Activated CD8-positive, alpha-beta memory T cell treated with anti-CD3 and anti-CD28 coated beads for 4 hours (primary cell): Measurements from ENCODE around the gene GPR25.

Experiments used
- DNase-seq, 2 donors: peaks; one replicate each; pipeline ENCODE4 v3.0.0-alpha.2; 2020; ENCODE audit warnings: low read depth in 2 of 2

The GPR25 gene, protein sequence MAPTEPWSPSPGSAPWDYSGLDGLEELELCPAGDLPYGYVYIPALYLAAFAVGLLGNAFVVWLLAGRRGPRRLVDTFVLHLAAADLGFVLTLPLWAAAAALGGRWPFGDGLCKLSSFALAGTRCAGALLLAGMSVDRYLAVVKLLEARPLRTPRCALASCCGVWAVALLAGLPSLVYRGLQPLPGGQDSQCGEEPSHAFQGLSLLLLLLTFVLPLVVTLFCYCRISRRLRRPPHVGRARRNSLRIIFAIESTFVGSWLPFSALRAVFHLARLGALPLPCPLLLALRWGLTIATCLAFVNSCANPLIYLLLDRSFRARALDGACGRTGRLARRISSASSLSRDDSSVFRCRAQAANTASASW

DNA sequence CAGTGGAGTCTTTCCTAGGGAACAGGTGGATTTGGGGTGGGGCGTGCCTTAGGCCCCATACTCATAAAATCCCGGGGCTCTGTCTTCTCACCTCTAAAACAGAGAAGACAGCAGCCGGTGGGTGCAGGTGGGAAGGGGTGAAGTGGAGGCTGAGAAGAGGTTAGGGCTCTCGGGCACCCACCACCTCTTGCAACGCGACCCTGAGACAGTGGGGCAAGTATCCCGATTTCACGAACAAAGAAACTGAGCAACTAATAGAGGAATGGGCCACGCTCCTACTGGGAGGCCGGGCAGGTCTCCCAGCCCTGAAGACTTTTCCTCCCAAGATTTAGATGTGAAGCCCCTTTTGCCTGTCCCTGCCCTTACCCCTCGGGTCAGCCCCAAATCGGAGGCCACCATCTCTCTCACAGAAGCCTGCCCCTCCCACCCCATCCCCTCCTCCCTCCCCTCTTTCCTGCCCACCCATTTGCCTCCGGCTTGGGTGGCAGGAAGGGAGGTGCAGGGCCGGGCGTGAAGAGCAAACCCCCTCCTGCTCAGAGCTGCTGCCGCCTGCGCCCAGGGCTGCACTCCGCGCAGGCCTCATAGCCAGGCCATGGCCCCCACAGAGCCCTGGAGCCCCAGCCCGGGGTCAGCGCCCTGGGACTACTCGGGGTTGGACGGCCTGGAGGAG, at the start of gene GPR25:
Gene GPR25 (plus strand): TSS at position 536 of the 670 bp plus-strand sequence. CDS start 57 bp downstream, at position 593.
- no peak for DNase-seq

DNA sequence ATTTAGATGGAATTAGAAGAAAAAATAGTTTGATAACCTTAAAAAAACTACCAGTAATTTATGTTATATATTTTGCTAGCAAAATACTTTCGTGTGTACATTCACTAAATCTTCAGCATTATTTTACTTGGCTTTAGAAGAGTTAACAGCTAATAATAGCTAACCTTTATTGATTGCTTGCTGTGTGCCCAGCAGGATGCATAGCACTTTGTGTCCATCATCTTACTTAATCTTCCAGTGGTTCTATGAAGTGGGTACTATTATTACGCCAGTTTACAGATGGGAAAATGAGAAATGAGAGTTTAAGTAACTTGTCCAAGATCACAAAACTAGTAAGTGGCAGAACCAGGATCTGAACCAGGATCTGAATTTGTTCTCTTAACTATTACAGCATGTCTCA, 41.7 kb upstream of the GPR25 start:
- no peak for DNase-seq

DNA sequence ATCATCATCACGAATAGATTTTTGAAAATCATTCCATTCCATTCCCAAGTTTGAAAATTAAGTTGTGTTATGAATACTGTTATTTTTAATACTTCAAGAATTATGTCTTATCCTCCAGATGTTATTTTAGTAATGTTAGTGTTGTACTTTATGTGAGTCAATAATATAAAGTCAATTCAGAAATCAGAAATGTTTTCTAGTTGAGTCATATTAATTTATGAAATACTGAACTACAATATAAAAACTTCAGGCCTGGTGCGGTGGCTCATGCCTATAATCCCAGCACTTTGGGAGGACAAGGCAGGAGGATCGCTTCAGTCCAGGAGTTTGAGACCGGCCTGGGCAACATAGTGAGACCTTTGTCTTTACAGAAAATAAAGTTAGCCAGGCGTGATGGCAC, 38.4 kb upstream of the GPR25 start:
- no peak for DNase-seq

DNA sequence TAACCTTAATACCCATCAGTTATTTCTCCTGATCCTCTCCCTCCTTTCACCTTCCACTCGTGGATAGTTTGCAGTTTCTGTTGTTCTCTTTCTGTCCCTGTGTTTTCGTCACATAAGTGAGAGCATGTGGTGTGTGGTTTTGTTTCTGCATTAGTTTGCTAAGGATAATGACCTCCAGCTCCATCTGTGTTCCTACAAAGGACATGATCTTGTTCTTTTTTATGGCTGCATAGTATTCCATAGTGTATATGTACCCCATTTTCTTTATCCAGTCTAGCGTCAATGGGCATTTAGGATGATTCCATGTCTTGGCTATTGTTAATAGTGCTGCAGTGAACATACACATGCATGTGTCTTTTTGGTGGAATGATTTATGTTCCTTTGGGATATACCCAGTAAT, 36.6 kb upstream of the GPR25 start:
- no peak for DNase-seq

DNA sequence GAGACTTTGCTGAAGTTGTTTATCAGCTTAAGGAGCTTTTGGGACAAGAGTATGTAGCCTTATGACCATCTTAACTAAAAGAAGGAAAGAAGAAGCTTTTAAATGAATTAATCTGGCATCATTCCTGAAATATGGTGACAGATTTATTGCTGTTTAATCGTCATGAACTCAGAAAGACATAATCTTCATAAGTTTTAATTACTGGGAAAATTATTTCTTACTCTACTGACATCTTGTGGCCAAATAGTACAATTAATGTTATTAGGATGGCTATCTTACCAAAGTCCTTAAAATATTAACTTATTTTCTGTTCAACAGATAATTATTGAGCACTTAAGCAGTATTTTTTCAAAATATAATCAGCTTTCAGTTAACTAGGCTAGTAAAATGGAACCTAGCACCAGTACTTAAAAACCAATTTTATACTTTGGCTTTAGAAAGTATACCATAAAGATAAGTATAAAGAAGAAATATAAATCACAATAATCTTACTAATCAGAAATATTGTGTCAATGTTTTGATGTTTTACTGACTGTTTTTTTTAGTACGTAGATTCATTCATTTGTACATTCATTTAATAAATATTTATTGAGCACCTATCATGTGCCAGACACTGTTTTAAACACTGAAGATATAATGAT, 34.7 kb upstream of the GPR25 start:
- no peak for DNase-seq

DNA sequence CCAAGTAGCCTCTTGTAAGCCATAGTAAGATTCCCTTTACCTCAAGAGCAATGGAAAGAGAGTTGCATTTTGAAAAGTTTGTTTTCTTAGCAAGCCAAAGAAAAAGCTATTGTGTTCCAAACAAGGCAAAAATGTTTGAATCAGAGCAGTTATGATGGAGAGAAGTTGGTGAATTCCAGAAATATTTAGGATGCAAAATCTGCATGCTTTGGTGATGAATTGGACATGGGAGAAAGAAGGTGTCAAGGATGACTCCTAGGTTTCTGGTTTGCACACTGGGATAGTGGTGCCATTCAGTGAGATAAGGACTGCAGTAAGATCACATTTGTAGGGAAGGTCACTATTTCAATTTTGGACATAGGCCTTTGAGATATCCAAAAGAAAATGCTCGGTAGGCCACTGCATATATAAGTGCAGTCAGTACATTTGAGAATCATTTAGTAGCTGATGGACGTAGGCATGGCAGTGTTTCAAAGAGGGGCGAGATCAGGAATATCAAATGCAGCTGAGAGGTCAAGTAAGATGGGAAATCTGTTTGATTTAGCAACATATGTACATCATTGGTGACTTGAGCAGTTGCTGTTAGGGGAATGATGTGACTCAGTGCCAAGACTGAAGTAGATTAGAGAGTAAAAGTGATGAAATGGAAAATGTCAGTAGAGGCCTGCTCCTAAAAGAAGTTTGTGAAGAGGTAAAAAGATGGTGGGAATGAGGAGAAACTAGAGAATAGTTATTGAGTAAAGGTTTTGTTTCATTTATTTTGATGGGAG, 33.9 kb upstream of the GPR25 start:
- no peak for DNase-seq

DNA sequence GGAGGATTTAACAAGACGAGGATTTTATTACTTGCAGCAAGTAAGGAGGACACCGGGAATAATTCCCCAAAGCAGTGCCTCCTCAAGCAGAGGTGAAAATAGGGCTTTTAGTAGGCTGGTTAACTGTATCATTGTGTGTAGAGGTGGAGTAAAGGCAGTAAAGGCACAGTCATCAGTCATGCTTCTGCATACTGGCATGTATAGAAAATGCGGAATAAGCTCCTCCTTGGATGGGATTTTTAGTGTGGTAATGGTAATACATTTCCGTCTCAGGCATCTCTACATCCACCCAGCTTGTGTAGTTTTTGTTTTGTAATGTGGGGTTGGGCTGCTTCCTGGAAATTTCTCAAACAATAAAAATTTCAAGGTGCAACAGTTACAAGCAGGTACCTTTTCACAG, 27.4 kb upstream of the GPR25 start:
- DNase-seq: no peak

DNA sequence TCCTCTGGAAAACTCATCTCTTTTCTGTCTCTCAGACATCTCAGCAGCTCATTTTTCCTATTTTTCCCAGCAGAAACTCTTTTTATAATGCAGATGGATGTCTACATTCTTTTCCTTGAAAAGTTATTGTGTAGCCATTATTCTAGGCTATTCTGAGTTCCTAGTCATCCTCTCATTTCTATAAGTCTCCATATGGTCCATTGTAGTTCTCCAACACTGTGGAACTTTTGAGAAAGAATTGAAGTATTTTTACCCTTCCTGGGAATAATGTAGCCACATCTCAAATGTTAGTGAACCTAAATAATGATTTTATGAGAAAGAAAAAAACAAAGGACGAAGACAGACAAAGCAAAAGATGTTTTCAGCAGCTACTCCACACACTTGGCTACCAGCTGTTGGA, 26.4 kb upstream of the GPR25 start:
- DNase-seq: no peak

DNA sequence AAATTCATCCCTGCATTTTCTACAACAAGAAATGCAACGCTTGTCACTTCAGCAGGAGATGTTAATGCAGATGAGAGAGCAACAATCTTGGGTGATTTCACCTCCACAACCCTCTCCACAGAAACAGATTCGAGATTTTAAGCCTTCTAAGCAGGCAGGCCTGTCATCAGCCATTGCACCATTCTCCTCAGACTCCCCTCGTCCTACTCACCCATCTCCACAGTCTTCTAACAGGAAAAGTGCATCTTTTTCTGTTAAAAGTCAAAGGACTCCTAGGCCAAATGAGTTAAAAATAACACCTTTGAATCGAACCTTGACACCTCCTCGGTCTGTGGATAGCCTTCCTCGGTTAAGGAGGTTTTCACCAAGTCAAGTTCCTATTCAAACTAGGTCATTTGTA, 23.4 kb upstream of the GPR25 start:
- DNase-seq: no peak

DNA sequence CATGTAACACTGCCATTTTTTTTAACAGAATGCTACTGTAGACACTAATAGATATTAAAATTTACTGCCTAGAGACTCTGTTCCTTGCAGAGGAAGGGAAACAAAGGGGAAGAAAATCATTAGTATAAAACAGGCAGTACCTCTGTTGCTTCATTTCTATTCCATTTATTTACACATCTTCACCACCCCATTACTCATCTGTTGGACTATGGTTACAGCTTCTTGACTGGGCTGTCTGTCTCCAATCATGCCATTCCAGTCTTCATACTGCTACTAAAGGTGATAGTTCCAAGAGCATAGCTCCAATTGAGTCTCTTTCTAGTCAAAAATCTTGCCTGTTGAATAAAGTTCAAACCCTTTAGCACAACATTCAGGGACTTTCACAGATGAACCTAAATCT, 22.2 kb upstream of the GPR25 start:
- no peak for DNase-seq

DNA sequence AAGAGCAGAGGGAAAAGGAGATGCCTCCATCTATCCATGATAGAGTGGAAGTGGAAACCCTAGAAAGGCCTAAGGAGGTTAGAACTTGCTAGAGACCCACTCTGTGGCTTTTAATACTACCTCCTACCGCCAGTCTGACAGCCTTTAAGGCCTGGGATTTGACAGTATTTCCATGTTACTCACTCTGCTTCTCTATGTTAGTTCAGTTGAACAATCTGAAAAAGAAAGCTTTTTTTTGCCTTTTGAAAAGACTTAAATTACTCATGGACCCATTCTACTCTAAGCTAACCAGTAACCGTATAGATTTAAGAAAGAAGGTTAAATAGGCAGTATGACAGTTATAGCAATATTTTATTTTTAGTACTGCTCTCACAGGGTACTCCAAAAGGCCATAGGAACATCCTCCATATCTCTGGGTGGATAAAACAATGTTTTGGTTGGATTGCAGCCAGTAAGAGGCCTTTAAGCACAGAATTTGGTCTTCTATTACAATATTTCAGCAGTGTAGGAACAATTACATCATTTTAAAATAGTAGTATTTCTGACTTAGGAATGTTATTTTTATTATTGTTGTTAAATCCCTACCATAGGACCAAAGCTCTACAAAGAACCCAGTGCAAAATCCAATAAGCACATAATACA, 15.9 kb upstream of the GPR25 start:
- DNase-seq: no peak

DNA sequence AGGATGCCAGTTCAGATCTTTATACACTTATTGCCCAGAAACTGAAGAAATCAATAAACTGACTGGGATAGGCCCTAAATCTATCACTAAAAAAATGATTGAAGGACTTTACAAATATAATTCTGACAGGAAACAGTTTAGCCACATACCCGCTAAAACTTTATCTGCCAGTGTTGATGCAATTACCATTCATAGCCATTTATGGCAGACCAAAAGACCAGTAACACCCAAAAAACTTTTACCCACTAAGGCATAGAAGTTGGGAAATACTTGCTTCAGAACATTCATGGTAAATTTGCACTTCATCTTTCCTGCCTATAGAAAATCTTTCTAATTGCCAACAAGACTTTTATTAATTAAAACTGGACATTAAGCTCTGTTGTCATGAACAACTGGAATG, 15.0 kb upstream of the GPR25 start:
- no peak for DNase-seq

DNA sequence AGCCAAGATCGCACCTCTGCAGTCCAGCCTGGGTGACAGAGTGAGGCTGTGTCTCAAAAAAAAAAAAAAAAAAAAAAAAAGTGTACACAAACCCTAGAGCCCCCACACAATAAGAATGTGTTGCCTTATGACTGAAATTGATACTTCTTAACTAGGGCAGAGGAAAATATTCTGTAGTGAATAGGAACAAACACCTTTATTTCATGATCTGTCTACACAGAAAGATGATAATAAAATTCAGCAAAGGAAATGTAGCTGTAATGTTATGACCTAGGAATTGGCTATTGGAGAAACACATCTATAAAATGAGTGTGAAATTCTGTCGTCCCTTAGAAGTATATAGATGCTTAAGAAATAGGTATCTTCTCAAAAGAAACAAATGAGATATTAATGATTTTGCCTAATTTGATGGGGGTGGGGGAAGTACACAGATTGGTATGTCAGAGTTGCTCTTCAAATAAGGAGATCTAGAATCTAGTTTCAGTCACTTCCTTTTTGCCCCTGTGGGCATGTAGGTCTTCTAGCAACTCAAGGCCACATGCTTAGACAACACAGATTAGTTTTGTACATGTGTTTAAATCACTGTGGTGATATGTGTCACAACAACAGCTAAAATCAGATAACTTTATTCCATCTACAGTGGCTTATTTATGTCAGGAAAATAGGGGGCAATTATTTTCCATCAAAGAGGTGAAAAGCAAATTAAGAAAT, 10.7 kb upstream of the GPR25 start:
- DNase-seq: no peak

DNA sequence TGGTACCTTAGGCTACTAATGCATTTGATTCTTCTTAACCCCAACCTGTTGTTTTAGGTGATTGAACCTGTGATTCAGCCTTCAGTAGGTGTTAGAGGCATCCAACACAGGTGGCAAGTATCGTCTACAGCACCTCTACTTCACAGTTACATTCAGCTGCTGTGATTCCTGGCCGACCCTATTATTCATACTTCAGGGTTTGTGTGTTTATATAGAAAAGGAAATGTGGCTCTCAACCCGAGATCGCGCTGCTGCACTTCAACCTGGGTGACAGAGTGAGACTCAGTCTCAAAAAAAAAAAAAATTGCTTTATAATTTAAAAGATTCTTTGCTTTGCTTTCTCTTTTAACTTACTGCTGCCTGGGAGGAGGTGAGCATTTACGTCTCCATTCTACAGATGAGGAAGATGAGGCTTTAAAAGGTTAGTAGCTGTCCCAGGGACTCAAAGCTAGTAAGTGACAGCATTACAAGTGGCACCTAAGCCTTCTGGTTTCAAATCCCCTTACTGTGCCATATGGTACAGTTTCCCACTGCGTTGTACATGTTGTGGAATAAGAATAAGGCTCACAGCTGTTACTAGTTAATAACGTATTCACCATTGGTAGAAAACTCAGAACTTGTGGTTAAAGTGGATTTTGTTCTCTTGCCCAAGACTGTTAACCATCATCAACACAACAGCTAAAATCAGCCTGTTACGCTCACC, 9.9 kb upstream of the GPR25 start:
- no peak for DNase-seq

DNA sequence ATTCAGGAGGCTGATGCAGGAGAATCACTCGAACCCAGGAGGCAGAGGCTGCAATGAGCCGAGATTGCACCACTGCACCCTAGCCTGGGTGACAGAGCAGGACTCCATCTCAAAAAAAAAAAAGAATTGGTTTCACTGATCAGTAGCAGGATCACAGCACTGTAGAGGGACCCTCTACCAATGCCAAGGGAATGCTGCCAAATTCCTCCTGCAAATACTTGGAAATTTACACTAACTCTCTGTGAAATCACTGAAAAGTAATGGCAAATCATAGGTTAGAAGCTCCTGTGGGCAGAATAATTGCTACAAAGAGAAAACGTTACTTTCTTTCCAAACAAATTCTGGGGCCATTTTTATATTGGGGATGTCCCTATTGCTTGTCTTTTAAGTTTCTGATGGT, 6.7 kb upstream of the GPR25 start:
- DNase-seq: no peak

DNA sequence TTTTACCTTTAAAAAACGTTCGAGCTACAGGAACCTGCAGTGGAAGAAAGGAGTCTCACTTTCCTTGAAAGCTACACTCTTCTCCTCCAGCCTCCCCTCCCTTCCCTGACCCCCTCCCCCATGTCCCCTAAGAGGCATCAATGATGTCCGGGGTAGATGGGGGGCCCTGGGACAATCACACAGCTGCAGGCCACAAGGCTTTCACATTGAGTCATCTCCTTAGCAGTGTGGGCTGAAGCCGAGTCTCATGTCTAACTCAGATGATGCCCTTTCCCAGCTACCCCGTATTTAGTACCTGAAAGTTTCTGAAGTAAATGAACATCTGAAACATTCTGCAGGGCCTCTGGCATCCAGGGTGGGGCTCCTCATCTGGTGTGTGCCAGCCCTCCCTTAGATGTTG, 6.3 kb upstream of the GPR25 start:
- no peak for DNase-seq

DNA sequence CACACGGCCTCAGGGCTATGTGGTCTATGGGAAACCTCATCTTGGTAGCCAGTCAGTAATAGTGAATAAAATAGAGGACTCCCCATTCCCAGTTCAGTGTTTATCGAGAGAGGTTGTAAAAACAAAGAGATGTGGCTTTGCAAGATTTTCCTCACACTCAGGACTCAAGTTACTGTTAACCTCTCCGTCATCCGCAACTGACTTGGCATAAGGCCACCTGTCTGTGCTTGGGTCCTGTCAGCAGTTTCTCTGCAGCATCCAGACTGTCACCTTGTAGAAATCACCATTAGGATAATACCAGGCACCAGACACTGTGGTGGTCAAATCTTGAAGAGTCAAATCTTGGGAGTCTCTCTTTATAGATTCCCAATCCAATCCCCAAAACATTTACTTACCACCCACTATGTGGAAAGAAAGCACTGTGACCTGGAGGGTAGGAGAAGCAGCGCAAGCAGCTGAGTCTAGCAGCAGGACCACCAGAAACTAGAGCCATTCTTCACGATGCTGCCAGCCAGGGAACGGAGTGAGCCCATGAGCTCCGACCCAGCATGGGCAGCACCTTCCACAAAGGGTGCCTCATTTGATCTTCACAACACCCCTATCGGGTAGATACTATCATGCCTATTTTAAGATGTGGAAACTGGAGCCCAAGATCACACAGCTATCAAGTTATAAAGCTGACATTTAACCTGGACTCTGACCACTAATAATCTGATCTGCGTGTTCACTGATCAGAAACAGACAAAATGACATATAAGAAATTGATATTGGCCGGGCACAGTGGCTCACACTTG, 5.6 kb upstream of the GPR25 start:
- DNase-seq: no peak

DNA sequence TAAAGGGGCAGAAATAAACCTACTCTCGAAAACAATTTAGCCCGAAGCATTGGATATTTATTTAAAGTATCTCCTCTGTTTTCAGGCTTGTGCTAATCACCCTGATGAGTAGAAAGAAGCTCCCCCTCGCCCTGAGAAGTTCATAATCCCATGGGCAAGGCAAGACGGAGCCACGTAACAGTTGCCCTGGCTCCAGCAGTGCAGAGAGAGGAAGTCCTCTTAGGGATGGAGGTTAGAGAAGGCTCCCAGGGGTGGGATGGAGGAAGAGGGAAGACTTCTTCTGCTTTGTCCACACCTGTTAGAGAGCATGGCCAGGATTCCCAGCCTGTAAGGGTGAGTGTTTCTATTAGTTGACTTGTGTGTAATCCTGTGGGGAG, 3.4 kb upstream of the GPR25 start:
- no peak for DNase-seq

DNA sequence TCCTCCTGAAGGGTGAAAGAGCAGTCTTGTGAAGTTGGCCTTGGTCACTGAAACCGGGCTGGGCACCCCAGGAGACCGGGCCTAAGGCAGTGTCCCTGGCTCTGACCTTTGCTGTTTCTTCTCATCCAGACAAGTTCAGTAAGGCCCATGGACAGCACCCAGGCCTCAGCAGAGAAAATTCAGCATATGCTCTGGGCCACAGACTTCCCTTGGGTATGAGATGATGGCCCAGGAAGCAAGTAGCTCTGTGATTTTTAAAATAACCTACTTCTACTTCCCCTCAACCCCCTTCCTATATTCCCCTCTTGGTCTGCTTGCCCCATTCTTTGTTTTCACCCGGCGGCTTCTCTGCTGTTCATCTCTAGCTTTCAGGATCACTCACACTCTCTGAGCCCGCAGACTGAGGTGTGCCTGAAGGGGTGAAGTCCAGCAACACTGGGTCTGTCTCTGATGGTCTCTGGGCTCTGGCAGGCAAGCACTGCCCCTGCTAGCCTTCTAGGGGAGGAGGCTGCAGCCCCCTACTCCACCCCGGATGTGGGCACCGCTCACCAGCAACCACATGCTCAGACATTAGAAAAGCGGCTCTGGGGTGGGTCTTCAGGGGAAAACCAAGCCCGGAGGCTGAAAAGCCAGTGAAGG, 2.9 kb upstream of the GPR25 start:
- no peak for DNase-seq
